Measurements from ENCODE around the gene GPER1.

Gene GPER1

DNA sequence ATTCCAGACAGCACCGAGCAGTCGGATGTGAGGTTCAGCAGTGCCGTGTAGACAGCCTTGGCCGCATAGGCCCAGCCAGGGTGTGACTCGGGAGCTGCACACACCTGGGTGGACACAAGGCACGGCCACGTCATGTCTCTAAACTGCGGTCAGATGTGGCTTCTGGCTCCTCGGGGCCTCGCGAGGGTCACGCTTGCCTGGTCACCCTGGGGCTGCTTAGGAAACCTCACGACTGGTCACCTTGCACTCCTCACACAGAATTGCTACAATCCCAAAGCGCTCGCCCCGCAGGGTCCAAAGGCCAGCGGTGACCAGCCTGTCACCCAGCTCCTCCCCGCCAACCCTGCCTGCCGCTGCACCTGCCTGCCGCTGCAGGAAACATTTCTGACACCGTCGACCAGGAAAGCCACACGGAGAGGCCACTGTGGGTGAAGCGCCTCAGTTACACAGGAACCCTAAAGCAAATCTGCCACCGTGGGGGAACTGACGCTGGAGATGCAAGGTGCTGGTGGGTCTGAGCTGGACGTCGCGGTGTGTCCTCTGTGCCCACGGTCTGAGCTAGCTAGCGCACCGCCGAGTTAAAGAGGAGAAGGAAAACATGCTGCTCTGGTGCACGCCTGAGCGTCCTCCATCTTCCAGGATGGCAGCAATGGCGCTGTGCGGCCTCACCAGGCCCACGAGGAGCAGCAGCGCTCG is 5.0 kb downstream of the GPER1 start:
- POLR2A ChIA-PET, result no interaction called here
- DNase-seq (ENCODE audit: extremely low spot score), result no peak
- TF ChIP-seq, protein P1, sequence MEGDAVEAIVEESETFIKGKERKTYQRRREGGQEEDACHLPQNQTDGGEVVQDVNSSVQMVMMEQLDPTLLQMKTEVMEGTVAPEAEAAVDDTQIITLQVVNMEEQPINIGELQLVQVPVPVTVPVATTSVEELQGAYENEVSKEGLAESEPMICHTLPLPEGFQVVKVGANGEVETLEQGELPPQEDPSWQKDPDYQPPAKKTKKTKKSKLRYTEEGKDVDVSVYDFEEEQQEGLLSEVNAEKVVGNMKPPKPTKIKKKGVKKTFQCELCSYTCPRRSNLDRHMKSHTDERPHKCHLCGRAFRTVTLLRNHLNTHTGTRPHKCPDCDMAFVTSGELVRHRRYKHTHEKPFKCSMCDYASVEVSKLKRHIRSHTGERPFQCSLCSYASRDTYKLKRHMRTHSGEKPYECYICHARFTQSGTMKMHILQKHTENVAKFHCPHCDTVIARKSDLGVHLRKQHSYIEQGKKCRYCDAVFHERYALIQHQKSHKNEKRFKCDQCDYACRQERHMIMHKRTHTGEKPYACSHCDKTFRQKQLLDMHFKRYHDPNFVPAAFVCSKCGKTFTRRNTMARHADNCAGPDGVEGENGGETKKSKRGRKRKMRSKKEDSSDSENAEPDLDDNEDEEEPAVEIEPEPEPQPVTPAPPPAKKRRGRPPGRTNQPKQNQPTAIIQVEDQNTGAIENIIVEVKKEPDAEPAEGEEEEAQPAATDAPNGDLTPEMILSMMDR (IDR thresholded peaks at IDR 0.05; ENCODE audit: control extremely low read depth, extremely low read depth, low read depth, missing control alignments), result no peak
- CTCF ChIA-PET, result interaction anchor here (2.7 to 3.0 kb wide), 2 partner anchors 83 to 100 kb away, joined by 13 to 16 read pairs; no protein-coding TSS in a partner anchor

DNA sequence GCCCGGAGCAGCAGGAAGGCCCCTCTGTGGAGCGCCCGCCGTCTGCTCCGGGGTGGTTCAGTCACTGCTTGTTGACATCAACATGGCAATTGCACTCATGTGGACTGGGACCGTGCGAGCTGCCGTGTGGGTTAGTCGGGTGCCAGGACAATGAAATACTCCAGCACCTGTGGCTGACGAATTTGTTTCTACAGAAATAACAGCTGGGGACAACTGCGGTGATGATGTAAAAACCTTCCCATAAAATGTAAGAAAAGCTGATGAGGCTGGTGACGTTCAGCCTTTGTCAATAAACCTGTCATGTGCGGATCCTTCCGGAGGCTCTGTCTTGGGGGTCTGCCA is 5.6 kb downstream of the GPER1 start:
- CTCF ChIA-PET, result interaction anchor here (0.8 to 3.5 kb wide), 3 partner anchors 7 to 100 kb away, joined by 3 to 28 read pairs (median 5); partner anchors contain the start of gene GPER1
- TF ChIP-seq, protein P1 (IDR thresholded peaks at IDR 0.05; ENCODE audit: control extremely low read depth, extremely low read depth, low read depth, missing control alignments), result no peak
- POLR2A ChIA-PET, result no interaction called here

DNA sequence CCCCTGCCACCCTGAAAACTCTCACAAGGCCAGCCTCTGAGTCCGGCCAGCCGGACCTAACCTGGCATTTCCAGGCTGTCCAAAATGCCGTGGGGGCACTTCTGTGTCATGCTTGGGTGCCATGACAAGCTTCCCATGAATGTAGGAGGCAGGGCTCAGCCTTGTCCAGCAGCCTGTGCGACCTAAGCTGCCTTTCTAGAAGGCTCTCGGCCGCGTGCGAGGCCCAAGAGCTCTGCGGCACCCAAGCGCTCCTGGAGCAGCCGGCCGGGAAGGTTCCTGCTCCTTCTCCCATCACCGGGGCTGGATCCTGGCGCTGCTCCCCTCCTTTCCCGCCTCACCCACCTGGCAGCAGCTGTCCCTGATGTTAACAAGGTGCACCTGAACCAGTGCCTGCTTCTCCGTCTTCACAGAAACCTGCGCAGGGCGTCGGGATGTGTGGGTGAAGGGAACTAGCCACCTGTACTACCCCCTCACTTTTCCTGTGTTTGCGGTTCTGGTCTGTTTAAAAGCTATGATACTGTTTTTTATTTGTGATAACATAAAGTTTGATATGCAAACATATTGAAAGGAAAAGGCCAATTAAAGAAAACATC is 6.1 kb downstream of the GPER1 start:
- ChIA-PET POLR2A (interaction anchor here (0.5 kb wide), 1 partner anchor 73 kb away, joined by 3 read pairs; no protein-coding TSS in a partner anchor), CTCF (interaction anchor here (0.8 to 3.5 kb wide), 5 partner anchors 8 to 101 kb away, joined by 3 to 28 read pairs (median 5); partner anchors contain the start of gene GPER1)
- DNase-seq (ENCODE audit: extremely low spot score), result no peak
- TF ChIP-seq, protein P1 (IDR thresholded peaks at IDR 0.05; ENCODE audit: control extremely low read depth, extremely low read depth, low read depth, missing control alignments), result no peak

More for the DNA sequence above, 5.6 kb downstream of the GPER1 start:
- no peak for DNase-seq (ENCODE audit: extremely low spot score)

DNA sequence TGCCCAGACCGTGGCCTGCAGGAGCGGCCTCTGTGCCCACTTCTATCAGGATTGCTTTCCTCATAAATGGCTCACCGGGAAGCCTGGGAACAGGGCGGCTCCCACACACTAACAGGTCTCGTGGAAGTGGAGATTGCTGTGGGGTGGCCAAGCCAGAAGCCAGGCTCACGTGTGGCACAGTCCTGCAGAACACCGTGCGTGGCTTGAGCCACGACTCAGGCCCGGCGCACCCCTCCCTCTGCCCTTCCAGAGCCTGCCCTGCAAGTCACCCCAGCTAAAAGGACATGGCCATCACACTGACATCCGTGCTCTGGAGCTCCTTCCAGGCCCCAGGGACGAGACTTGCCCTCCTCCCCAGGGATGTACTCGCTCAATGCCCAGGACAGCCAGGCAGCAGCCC is 7.0 kb downstream of the GPER1 start:
- ChIA-PET CTCF (interaction anchor here (1.2 to 3.5 kb wide), 5 partner anchors 8 to 102 kb away, joined by 3 to 28 read pairs (median 6); partner anchors contain the start of gene GPER1), POLR2A (no interaction called here)
- TF ChIP-seq, protein P1 (IDR thresholded peaks at IDR 0.05; ENCODE audit: control extremely low read depth, extremely low read depth, low read depth, missing control alignments), result no peak
- no peak for DNase-seq (ENCODE audit: extremely low spot score)

DNA sequence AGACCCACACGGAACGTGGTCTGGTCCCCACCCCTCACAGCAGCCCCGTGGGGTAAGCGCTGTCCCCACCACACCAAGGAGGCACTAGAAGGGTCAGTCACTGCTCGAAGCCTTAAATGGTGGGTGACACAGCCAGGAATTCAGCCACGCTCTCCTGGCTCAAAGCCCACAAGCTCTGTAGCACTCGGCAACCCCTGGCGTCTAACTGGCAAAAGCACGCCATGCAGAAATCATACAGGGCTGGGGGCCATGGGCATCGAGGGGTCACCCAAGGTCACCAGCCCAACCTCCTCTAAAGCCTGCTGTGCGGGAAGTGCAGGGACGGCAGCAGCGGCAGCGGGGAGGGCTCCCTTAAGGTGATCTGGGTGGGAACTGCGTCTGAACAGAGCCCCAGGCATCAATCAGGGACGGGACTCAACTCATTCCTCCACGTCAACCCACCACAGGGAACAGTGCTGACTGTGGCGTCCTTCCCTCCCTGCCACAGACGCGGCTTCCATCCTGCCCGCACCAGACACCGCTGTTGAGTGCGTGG is 7.8 kb downstream of the GPER1 start:
- CTCF ChIA-PET, result interaction anchor here (1.2 to 3.5 kb wide), 5 partner anchors 9 to 103 kb away, joined by 3 to 28 read pairs (median 6); partner anchors contain the start of gene GPER1
- DNase-seq (ENCODE audit: extremely low spot score), result no peak

More for the DNA sequence above, 7.8 kb downstream of the GPER1 start:
- TF ChIP-seq, protein P1 (IDR thresholded peaks at IDR 0.05; ENCODE audit: control extremely low read depth, extremely low read depth, low read depth, missing control alignments), result no peak
- POLR2A ChIA-PET, result interaction anchor here (0.6 kb wide), 1 partner anchor 47 kb away, joined by 6 read pairs; no protein-coding TSS in a partner anchor
